Panc1 (cell line): ENCODE data around the gene IQSEC1. TPM values are rescaled to one million over a fixed set of nuclear protein-coding genes. Genes with fewer than 3 reads are reported as not detected.

Experiments used
- ATAC-seq: fragments of 200-7000 bp; cut with Tn5 transposase; 2 replicates; pipeline ENCODE4 v1.9.1; 2020; ENCODE audit warnings: mild to moderate bottlenecking, moderate library complexity
- BruUV-seq: library from RNA; stranded (reverse); fragments of 400-500 nt; replicated peaks from 2 replicates; lab custom pipeline; 2021; lab: Mats Ljungman, UMichigan
- CTCF ChIA-PET: fragments of 300-600 bp; sonication (Branson Sonifier 250); formaldehyde crosslinking; loops from one replicate; lab custom pipeline; 2022; ENCODE audit warnings: antibody characterized with exemption; lab: Charles Lee
- POLR2A ChIA-PET: fragments of 300-600 bp; sonication (Branson Sonifier 250); formaldehyde crosslinking; loops from one replicate; lab custom pipeline; 2022; ENCODE audit warnings: antibody characterized with exemption; lab: Charles Lee
- DNase-seq: peaks from one replicate; pipeline ENCODE4 v3.0.0-alpha.2; 2010; ENCODE audit warnings: low read depth, low spot score
- H3K27ac ChIP-seq: 2 replicates; pipeline ENCODE4 v1.5.1; 2011; ENCODE audit warnings: mild to moderate bottlenecking, low read length, inconsistent platforms
- H3K27me3 ChIP-seq: fragments of 200-500 bp; sonication (Bioruptor generic); 2 replicates; pipeline ENCODE4 v1.6.0; 2014; ENCODE audit warnings: low read length, inconsistent platforms; ENCODE audit not compliant: control insufficient read depth, insufficient read depth
- H3K36me3 ChIP-seq: fragments of 200-500 bp; sonication (Bioruptor generic); 2 replicates; pipeline ENCODE4 v1.5.1; 2014; ENCODE audit warnings: inconsistent platforms, mild to moderate bottlenecking, low read length, moderate library complexity; ENCODE audit not compliant: control insufficient read depth, insufficient read depth
- H3K4me1 ChIP-seq: 2 replicates; pipeline ENCODE4 v1.5.1; 2011; ENCODE audit warnings: inconsistent platforms, mild to moderate bottlenecking, low read length, moderate library complexity; ENCODE audit not compliant: control insufficient read depth, insufficient read depth
- H3K4me3 ChIP-seq, 2 experiments: 2 replicates each; pipeline ENCODE4 v1.5.1; 2011 to 2012; ENCODE audit warnings: low read depth in 2 of 2, low read length in 2 of 2, mild to moderate bottlenecking in 2 of 2, inconsistent platforms in 1 of 2, moderate library complexity in 1 of 2
- H3K9me3 ChIP-seq: fragments of 200-500 bp; sonication (Bioruptor generic); 2 replicates; pipeline ENCODE4 v1.5.1; 2014; ENCODE audit warnings: low read depth, mild to moderate bottlenecking, inconsistent platforms, low read length, moderate library complexity; ENCODE audit not compliant: control insufficient read depth, insufficient read depth
- CTCF ChIP-seq: fragments of 450-650 bp; IDR thresholded peaks from 2 replicates; pipeline ENCODE4 v1.5.1; 2017; ENCODE audit warnings: mild to moderate bottlenecking
- POLR2AphosphoS5 ChIP-seq: IDR thresholded peaks from 2 replicates; pipeline ENCODE4 v1.6.1; 2012; ENCODE audit warnings: mild to moderate bottlenecking, low read depth, low read length, moderate library complexity
- SIN3A ChIP-seq: IDR thresholded peaks from 2 replicates; pipeline ENCODE4 v1.6.1; 2012; ENCODE audit warnings: low read depth, mild to moderate bottlenecking, low read length, moderate library complexity, borderline replicate concordance; ENCODE audit not compliant: insufficient read depth
- TCF7L2 ChIP-seq: IDR thresholded peaks from 2 replicates; pipeline ENCODE4 v1.6.1; 2011; ENCODE audit warnings: mild to moderate bottlenecking, low read depth, low read length, inconsistent platforms
- in situ Hi-C: cut with HindIII; loops from 2 replicates; pipeline ENCODE4 v1.10.0; 2016; ENCODE audit warnings: low sequenced_read_pairs, low pct_unique_long_range_greater_than_20kb
- intact Hi-C: fragments of 100-400 bp; cut with micrococcal nuclease; formaldehyde crosslinking; loops from one replicate; pipeline ENCODE4 v1.10.0; 2022; ENCODE audit not compliant: unreplicated experiment
- total RNA-seq: library from RNA; stranded (reverse); gene quantifications from one replicate; pipeline ENCODE4 v1.2.1, GENCODE V29; 2021; ENCODE audit not compliant: unreplicated experiment
- TF ChIP-seq, protein P1 (sequence below), 2 experiments: IDR thresholded peaks; 2 replicates each; pipeline ENCODE4 v1.6.1; 2011 to 2012; ENCODE audit warnings: low read depth in 2 of 2, control low read depth in 1 of 2, low read length in 1 of 2, mild to moderate bottlenecking in 1 of 2, moderate library complexity in 1 of 2; ENCODE audit not compliant: insufficient read depth in 1 of 2

Gene IQSEC1
- total RNA-seq, 1 experiment from 2014 or later: 28.4 TPM

DNA sequence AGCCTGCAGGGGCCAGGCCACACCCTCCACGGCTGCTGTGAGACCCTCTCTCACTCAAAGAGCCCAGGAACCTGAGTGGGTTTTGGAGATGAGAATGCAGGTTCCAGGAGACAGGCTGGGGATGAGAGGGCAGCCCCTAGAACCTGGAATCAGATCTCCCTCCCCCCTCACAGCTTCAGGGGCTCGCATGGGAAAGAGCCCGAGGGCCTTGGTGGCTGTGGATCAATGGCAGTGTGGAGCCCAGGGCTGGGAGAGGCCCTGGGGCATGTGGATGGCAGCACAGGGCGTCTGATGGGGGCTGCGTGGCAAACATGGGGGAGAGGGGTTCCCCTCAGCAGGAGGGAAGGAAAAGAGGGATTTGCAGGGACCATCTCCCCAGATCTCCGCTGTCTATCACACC, 119.0 kb downstream of the IQSEC1 start:
- Histone ChIP-seq H3K27ac (no peak overlapping the region), H3K27me3 (no peaks in the 10 kb centered on the region), H3K36me3 (no peaks in the 10 kb centered on the region), H3K9me3 (no peaks in the 10 kb centered on the region), H3K4me3 (no peak overlapping the region), H3K4me1 (no peaks in the 10 kb centered on the region)
- in situ Hi-C loops: no loop called here
- no TSS peak for BruUV-seq
- ATAC-seq (no peak), DNase-seq (no peak)
- ChIA-PET POLR2A (no interaction called here), CTCF (no interaction called here)
- TF ChIP-seq TCF7L2 (no peak), SIN3A (no peak), CTCF (no peak), POLR2AphosphoS5 (no peak)
- TF ChIP-seq, protein P1, sequence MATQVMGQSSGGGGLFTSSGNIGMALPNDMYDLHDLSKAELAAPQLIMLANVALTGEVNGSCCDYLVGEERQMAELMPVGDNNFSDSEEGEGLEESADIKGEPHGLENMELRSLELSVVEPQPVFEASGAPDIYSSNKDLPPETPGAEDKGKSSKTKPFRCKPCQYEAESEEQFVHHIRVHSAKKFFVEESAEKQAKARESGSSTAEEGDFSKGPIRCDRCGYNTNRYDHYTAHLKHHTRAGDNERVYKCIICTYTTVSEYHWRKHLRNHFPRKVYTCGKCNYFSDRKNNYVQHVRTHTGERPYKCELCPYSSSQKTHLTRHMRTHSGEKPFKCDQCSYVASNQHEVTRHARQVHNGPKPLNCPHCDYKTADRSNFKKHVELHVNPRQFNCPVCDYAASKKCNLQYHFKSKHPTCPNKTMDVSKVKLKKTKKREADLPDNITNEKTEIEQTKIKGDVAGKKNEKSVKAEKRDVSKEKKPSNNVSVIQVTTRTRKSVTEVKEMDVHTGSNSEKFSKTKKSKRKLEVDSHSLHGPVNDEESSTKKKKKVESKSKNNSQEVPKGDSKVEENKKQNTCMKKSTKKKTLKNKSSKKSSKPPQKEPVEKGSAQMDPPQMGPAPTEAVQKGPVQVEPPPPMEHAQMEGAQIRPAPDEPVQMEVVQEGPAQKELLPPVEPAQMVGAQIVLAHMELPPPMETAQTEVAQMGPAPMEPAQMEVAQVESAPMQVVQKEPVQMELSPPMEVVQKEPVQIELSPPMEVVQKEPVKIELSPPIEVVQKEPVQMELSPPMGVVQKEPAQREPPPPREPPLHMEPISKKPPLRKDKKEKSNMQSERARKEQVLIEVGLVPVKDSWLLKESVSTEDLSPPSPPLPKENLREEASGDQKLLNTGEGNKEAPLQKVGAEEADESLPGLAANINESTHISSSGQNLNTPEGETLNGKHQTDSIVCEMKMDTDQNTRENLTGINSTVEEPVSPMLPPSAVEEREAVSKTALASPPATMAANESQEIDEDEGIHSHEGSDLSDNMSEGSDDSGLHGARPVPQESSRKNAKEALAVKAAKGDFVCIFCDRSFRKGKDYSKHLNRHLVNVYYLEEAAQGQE (IDR thresholded peaks at IDR 0.05; ENCODE audit: insufficient read depth in 1 of 2, low read depth in 2 of 2, low read length in 1 of 2): no peak
- intact Hi-C loops: no loop called here

DNA sequence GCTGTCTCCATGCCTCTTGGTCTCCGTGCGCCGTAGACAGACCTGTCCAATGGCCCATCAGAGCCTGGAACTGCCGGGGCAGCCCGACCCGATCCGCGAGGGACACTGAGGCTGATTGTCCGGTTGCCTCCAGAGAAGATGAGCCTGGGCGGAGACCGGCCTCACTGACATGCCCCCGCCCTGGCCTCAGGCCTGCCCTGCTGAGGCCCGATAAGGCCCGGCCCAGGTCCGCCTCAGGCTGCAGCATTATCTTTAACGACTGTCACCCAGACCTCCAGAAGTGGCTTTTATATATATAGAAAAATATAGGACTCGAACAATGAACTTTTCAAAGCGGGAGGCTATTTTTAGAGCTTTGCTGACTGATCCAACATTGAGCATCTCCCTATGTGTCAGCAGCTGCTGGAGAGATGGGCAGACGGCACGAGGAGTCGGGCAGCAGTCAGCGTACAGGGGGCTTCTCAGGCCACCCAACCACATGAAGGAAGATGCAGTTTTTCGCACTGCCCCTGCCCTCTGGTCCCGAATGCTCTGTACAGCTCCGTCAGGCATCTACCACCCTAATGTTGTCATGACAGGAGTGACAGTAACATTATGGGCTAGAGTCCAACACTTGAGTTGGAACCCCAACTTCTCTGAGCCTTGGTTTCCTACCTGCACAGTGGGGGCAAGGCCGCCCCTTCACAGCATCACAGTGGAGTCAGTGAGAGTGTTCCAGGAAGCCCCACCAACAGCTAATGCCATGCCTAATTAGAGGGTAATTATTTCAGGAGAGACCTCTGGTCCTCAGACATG, 119.8 kb downstream of the IQSEC1 start:
- H3K27ac ChIP-seq: no peak overlapping the region
- no peak overlapping the region for H3K4me3 ChIP-seq
- TF ChIP-seq POLR2AphosphoS5: no peak
- TF ChIP-seq TCF7L2: no peak
- TF ChIP-seq CTCF: no peak
- TF ChIP-seq SIN3A: no peak
- TF ChIP-seq, protein P1 (IDR thresholded peaks at IDR 0.05; ENCODE audit: insufficient read depth in 1 of 2, low read depth in 2 of 2, low read length in 1 of 2): no peak
- no peaks in the 10 kb centered on the region for H3K4me1 ChIP-seq
- intact Hi-C loops: no loop called here
- ChIA-PET POLR2A (no interaction called here), CTCF (no interaction called here)
- H3K36me3 ChIP-seq: no peaks in the 10 kb centered on the region
- DNase-seq: no peak
- H3K27me3 ChIP-seq: no peaks in the 10 kb centered on the region
- ATAC-seq: no peak
- in situ Hi-C loops: no loop called here
- BruUV-seq: no TSS peak
- no peaks in the 10 kb centered on the region for H3K9me3 ChIP-seq
